Right renal cortex interstitium (tissue), 3 donors: ENCODE data around the gene FNDC1. TPM values are rescaled to one million over a fixed set of nuclear protein-coding genes. Genes with fewer than 3 reads are reported as not detected.
"Not testable (repeated sequence)": the region's sequence is repeated elsewhere in the genome, so short reads cannot be mapped to it uniquely, and the experiment has no call there.

Experiments used
- DNase-seq, 3 donors: peaks; one replicate each; pipeline ENCODE4 v3.0.0-alpha.2; 2013; ENCODE audit warnings: low read depth in 3 of 3, low spot score in 2 of 3
- polyA plus RNA-seq, 3 donors: library from polyadenylated mRNA; unstranded; fragments of 120-200 nt; gene quantifications; one replicate each; pipeline ENCODE4 v1.2.1, GENCODE V29; 2013; ENCODE audit not compliant: insufficient read length in 3 of 3

FNDC1 gene
- polyA plus RNA-seq, 3 donors, result 6.0 to 7.3 (median 7.1) TPM

- DNase-seq, result no peak
Observed at GRCh38 chr6:159254186-159254585, 85.0 kb downstream of the FNDC1 start.

GRCh38 chr6:159255434-159255951 lies 86.3 kb downstream of the FNDC1 start:
- no peak for DNase-seq

GRCh38 chr6:159256128-159256527 lies 86.9 kb downstream of the FNDC1 start:
- DNase-seq, result no peak

- no peak for DNase-seq
Observed at GRCh38 chr6:159257846-159258245, 88.6 kb downstream of the FNDC1 start.

GRCh38 chr6:159259441-159260125 lies 90.4 kb downstream of the FNDC1 start:
- DNase-seq, result no peak

GRCh38 chr6:159260208-159260607 lies 91.0 kb downstream of the FNDC1 start:
- no peak for DNase-seq

- DNase-seq, result no peak
Observed at GRCh38 chr6:159261995-159262394, 92.8 kb downstream of the FNDC1 start.

GRCh38 chr6:159262586-159262985 lies 93.4 kb downstream of the FNDC1 start:
- DNase-seq, result no peak

- no peak for DNase-seq
Observed at GRCh38 chr6:159267165-159267564, 98.0 kb downstream of the FNDC1 start.

GRCh38 chr6:159268511-159268910 lies 99.3 kb downstream of the FNDC1 start:
- no peak for DNase-seq

- DNase-seq, result no peak
Observed at GRCh38 chr6:159271257-159271656, 102.1 kb downstream of the FNDC1 start.

- no peak for DNase-seq
Observed at GRCh38 chr6:159278626-159279025, 109.4 kb downstream of the FNDC1 start.

GRCh38 chr6:159279790-159280277 lies 110.6 kb downstream of the FNDC1 start:
- DNase-seq, result no peak

GRCh38 chr6:159282421-159282820 lies 113.2 kb downstream of the FNDC1 start:
- DNase-seq, result no peak

GRCh38 chr6:159284661-159285060 lies 115.5 kb downstream of the FNDC1 start:
- DNase-seq, result not testable (repeated sequence)

- DNase-seq, result no peak
Observed at GRCh38 chr6:159298840-159299239, 129.6 kb downstream of the FNDC1 start.

GRCh38 chr6:159299566-159299965 lies 130.4 kb downstream of the FNDC1 start:
- no peak for DNase-seq

- no peak for DNase-seq
Observed at GRCh38 chr6:159301277-159301676, 132.1 kb downstream of the FNDC1 start.

GRCh38 chr6:159301810-159302593 lies 132.8 kb downstream of the FNDC1 start:
- DNase-seq, result no peak

GRCh38 chr6:159302594-159302992 lies 133.4 kb downstream of the FNDC1 start:
- DNase-seq, result no peak

- no peak for DNase-seq
Observed at GRCh38 chr6:159303159-159303558, 134.0 kb downstream of the FNDC1 start.

- no peak for DNase-seq
Observed at GRCh38 chr6:159303784-159304183, 134.6 kb downstream of the FNDC1 start.
